Astrocyte (in vitro differentiated cells and primary cell): Measurements from ENCODE around the gene EP300.

Experiments
- CTCF ChIP-seq: IDR thresholded peaks from 2 replicates; pipeline ENCODE4 v1.5.1; 2011; ENCODE audit warnings: low read depth, mild to moderate bottlenecking, inconsistent platforms, low read length, moderate library complexity; ENCODE audit not compliant: insufficient read depth
- EZH2 ChIP-seq: IDR thresholded peaks from 2 replicates; pipeline ENCODE4 v1.6.1; 2012; ENCODE audit warnings: mild to moderate bottlenecking, low read length, inconsistent platforms; ENCODE audit not compliant: insufficient read depth

GRCh38 chr22:41127451-41127850 lies 35.1 kb downstream of the EP300 start:
- TF ChIP-seq CTCF (no peak), EZH2 (no peak)
